Brain microvascular endothelial cell (primary cell): ENCODE data around the gene LATS2.
A peak's percentile ranks its signal among the peaks of the same experiment; 100 is the strongest.

Experiments
- DNase-seq: peaks from one replicate; pipeline ENCODE4 v3.0.0-alpha.2; 2020
- H3K27ac ChIP-seq: fragments of 250-450 bp; sonication (Bioruptor Pico); 2 replicates; pipeline ENCODE4 v1.5.1; 2020; ENCODE audit warnings: mild to moderate bottlenecking, moderate library complexity
- H3K27me3 ChIP-seq: fragments of 250-450 bp; sonication (Bioruptor Pico); replicated peaks from 2 replicates; pipeline ENCODE4 v1.5.1; 2020; ENCODE audit warnings: mild to moderate bottlenecking
- H3K36me3 ChIP-seq: fragments of 250-450 bp; sonication (Bioruptor Pico); replicated peaks from 2 replicates; pipeline ENCODE4 v1.5.1; 2020; ENCODE audit warnings: mild to moderate bottlenecking
- H3K4me3 ChIP-seq: 2 replicates; pipeline ENCODE4 v1.5.1; 2011; ENCODE audit warnings: low read depth, mild to moderate bottlenecking, control low read depth, low read length, moderate library complexity
- in situ Hi-C: cut with HindIII; loops from 2 replicates; pipeline ENCODE4 v1.10.0; 2017; ENCODE audit warnings: low sequenced_read_pairs, low pct_ligation_motif_present
- TF ChIP-seq, protein P1 (sequence below): IDR thresholded peaks from 2 replicates; pipeline ENCODE4 v1.5.1; 2011; ENCODE audit warnings: low read depth, mild to moderate bottlenecking, moderate library complexity, low read length, control low read depth, inconsistent platforms; ENCODE audit errors: missing control alignments

Gene LATS2

GRCh38 chr13:21043898-21044297 is 17.5 kb downstream of the LATS2 start:
- peak; percentile 60 for DNase-seq
- in situ Hi-C loops: no loop called here

DNA sequence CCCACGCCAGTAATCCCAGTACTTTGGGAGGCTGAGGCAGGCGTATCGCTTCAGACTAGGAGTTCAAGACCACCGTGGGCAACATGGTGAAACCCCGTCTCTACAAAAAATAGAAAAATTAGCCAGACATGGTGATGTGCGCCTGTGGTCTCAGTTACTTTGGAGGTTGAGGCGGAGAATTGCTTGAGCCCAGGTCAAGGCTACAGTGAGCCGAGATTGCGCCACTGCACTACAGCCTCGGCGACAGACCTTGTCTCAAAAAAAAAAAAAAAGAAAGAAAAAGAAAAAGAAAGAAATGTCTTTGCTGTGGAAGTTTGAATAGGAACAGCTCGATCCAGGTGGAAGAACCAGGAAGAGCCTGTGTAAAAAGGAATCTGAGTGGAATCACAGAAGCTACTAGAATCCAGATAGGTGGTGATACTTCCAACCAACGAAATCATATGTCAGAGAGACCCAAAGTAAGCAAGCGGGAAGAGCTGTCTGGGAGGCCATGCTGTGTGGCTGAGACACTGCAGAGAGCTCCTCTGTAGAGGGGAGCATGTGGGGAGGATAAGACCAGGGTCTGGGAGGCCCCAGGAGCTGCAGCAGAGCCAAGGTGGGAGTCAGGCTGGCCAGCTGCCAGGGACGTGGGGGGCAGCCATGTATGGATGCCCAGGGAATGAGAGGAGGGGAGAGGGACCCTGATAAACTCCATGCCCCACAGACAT is 21.1 kb downstream of the LATS2 start:
- TF ChIP-seq, protein P1, sequence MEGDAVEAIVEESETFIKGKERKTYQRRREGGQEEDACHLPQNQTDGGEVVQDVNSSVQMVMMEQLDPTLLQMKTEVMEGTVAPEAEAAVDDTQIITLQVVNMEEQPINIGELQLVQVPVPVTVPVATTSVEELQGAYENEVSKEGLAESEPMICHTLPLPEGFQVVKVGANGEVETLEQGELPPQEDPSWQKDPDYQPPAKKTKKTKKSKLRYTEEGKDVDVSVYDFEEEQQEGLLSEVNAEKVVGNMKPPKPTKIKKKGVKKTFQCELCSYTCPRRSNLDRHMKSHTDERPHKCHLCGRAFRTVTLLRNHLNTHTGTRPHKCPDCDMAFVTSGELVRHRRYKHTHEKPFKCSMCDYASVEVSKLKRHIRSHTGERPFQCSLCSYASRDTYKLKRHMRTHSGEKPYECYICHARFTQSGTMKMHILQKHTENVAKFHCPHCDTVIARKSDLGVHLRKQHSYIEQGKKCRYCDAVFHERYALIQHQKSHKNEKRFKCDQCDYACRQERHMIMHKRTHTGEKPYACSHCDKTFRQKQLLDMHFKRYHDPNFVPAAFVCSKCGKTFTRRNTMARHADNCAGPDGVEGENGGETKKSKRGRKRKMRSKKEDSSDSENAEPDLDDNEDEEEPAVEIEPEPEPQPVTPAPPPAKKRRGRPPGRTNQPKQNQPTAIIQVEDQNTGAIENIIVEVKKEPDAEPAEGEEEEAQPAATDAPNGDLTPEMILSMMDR: no peak
- H3K36me3 ChIP-seq: peaks cover 15% of the 10 kb centered on the region
- no peak overlapping the region for H3K27ac ChIP-seq

More at GRCh38 chr13:21043898-21044297, 17.5 kb downstream of the LATS2 start:
- no peak overlapping the region for H3K27ac ChIP-seq
- TF ChIP-seq, protein P1: no peak
- H3K36me3 ChIP-seq: peaks cover 22% of the 10 kb centered on the region
- no peak overlapping the region for H3K4me3 ChIP-seq
- H3K27me3 ChIP-seq: no peaks in the 10 kb centered on the region

GRCh38 chr13:21039097-21039800 is 22.1 kb downstream of the LATS2 start:
- Histone ChIP-seq H3K27ac (no peak overlapping the region), H3K36me3 (peaks cover 7% of the 10 kb centered on the region), H3K4me3 (no peak overlapping the region), H3K27me3 (no peaks in the 10 kb centered on the region)
- TF ChIP-seq, protein P1: no peak
- DNase-seq: no peak
- in situ Hi-C loops: no loop called here

More for the DNA sequence above, 21.1 kb downstream of the LATS2 start:
- no peaks in the 10 kb centered on the region for H3K27me3 ChIP-seq
- H3K4me3 ChIP-seq: no peak overlapping the region
- in situ Hi-C loops: no loop called here
- no peak for DNase-seq

DNA sequence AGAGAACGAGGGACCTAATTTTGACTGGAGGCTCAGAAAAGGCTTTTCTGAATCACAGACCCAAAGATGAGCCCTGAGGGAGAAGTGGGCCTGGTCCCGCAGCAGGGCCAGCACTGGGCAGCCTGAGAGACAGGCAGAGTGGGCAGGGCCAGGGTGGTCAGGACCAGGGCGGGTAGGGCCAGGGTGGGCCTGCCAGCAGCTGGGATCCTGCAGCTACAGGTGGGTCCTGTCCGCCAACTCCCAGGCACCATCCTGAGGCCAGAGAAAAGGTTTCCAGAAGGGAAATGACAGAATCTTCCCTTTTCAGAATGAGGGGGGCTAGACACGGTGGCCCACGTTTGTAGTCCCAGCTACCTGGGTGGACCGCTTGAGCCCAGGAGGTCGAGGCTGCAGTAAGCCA is 23.7 kb downstream of the LATS2 start:
- DNase-seq: no peak
- no peaks in the 10 kb centered on the region for H3K27me3 ChIP-seq
- TF ChIP-seq, protein P1: no peak
- peaks cover 7% of the 10 kb centered on the region for H3K36me3 ChIP-seq
- in situ Hi-C loops: no loop called here
- no peak overlapping the region for H3K4me3 ChIP-seq
- H3K27ac ChIP-seq: no peak overlapping the region

GRCh38 chr13:21035498-21035897 is 25.9 kb downstream of the LATS2 start:
- DNase-seq: no peak
- Histone ChIP-seq H3K36me3 (peaks cover 3% of the 10 kb centered on the region), H3K27me3 (no peaks in the 10 kb centered on the region), H3K4me3 (no peak overlapping the region), H3K27ac (no peak overlapping the region)
- in situ Hi-C loops: no loop called here
- TF ChIP-seq, protein P1: no peak
